Brain microvascular endothelial cell (primary cell): ENCODE results near the gene SLC6A19.

Experiments used
- DNase-seq: peaks from one replicate; pipeline ENCODE4 v3.0.0-alpha.2; 2020
- H3K27ac ChIP-seq: fragments of 250-450 bp; sonication (Bioruptor Pico); 2 replicates; pipeline ENCODE4 v1.5.1; 2020; ENCODE audit warnings: mild to moderate bottlenecking, moderate library complexity
- H3K27me3 ChIP-seq: fragments of 250-450 bp; sonication (Bioruptor Pico); replicated peaks from 2 replicates; pipeline ENCODE4 v1.5.1; 2020; ENCODE audit warnings: mild to moderate bottlenecking
- H3K36me3 ChIP-seq: fragments of 250-450 bp; sonication (Bioruptor Pico); replicated peaks from 2 replicates; pipeline ENCODE4 v1.5.1; 2020; ENCODE audit warnings: mild to moderate bottlenecking
- H3K4me3 ChIP-seq: 2 replicates; pipeline ENCODE4 v1.5.1; 2011; ENCODE audit warnings: low read depth, mild to moderate bottlenecking, control low read depth, low read length, moderate library complexity
- in situ Hi-C: cut with HindIII; loops from 2 replicates; pipeline ENCODE4 v1.10.0; 2017; ENCODE audit warnings: low sequenced_read_pairs, low pct_ligation_motif_present
- TF ChIP-seq, protein P1 (sequence below): IDR thresholded peaks from 2 replicates; pipeline ENCODE4 v1.5.1; 2011; ENCODE audit warnings: low read depth, mild to moderate bottlenecking, moderate library complexity, low read length, control low read depth, inconsistent platforms; ENCODE audit errors: missing control alignments

Gene SLC6A19

DNA sequence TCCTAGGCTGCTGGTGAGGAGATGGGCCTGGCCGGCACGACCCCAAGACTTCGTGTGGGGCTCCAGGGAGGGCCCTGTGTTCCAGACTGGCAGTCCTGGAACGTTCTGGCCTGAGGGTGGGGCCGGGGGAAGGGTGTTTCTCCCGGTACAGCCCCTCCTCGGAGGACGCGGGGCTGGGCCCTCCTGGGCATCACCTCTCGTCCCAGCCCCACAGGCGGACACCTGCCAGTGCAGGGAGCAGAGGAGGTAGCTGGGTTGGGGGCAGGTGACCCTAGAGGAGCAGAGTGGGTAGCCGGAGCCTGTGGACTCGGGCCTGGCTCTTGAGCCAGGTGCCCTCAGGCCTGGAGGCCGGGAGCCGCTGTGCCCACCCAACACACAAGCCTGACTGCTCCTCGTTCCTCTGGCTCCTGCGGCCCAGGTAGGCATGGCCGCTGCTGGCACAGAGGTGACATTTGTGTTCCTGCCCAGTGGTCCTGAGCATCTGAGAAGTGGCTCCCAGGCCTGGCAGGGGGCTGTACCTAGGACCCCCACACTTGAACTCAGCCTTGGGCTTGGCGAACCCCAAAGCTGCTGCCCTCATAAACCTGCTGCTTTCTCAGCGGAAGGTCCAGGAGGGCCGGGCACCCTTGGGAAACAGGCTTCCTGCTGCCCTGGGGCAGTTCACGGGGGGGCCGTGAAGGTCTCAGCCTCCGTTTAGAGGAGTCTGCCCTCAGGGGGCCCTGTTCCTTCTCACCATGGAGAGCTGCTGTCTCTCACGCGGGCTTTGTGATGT lies 817 bp downstream of the SLC6A19 start:
- Histone ChIP-seq H3K4me3 (no peak overlapping the region), H3K27me3 (peaks cover 30% of the 10 kb centered on the region), H3K36me3 (no peaks in the 10 kb centered on the region), H3K27ac (no peak overlapping the region)
- no peak for DNase-seq
- in situ Hi-C loops: loop anchor here (25.0 kb wide), 1 partner anchor 110 kb away; no protein-coding TSS in a partner anchor
- TF ChIP-seq, protein P1, sequence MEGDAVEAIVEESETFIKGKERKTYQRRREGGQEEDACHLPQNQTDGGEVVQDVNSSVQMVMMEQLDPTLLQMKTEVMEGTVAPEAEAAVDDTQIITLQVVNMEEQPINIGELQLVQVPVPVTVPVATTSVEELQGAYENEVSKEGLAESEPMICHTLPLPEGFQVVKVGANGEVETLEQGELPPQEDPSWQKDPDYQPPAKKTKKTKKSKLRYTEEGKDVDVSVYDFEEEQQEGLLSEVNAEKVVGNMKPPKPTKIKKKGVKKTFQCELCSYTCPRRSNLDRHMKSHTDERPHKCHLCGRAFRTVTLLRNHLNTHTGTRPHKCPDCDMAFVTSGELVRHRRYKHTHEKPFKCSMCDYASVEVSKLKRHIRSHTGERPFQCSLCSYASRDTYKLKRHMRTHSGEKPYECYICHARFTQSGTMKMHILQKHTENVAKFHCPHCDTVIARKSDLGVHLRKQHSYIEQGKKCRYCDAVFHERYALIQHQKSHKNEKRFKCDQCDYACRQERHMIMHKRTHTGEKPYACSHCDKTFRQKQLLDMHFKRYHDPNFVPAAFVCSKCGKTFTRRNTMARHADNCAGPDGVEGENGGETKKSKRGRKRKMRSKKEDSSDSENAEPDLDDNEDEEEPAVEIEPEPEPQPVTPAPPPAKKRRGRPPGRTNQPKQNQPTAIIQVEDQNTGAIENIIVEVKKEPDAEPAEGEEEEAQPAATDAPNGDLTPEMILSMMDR: no peak

DNA sequence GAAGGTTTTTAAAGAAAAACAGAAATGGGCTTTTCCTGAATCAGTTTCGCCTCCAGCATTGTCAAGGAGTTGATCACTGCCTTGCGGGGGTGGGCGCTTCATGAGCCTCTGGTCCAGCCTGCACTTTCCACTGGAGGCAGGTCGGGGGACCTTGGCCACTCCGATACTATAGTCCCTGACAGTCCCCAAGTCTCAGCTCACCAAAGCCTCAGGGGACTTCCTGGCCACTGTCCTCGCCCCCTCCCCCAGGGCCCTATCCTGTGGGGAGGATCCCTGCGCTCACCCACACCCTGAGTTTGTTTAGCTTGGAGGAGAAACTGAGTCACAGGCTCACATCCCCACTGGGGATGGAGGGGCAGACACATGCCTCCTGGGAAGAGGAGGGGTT lies 1.4 kb downstream of the SLC6A19 start:
- Histone ChIP-seq H3K27me3 (peaks cover 33% of the 10 kb centered on the region), H3K4me3 (no peak overlapping the region), H3K36me3 (no peaks in the 10 kb centered on the region), H3K27ac (no peak overlapping the region)
- TF ChIP-seq, protein P1: no peak
- in situ Hi-C loops: loop anchor here (25.0 kb wide), 1 partner anchor 110 kb away; no protein-coding TSS in a partner anchor
- DNase-seq: no peak

DNA sequence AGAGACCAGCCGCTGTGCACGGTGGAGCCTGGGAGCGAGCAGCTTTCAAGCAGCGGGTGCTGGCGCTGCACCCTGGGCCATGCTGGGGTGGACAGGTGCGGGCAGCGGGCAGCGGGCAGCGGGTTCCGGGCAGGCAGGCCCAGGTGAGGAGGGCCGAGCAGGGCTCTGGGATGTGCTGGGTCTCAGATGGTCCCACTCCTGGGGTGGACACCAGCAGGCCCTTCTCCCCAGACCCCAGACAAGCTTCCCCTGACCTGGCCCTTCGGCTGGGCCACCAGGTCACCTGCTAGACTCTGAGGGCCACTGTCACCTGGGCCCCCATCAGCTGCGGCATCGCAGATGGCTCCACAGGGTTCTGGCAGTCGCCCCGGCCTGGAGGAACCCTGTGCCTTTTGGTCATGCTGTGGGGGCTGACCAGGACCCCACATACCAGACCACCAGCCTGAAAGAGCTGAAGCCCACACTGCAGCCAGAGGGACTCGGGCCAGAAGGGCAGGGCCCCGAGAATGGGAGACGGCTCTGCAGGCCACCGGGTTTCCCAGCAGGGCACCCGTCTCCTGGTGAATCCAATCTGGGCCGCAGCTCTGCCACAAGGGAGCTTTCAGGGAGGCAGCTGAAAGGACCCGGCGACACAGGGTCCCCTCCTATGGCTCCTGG lies 2.0 kb downstream of the SLC6A19 start:
- DNase-seq: no peak
- in situ Hi-C loops: loop anchor here (25.0 kb wide), 1 partner anchor 109 kb away; no protein-coding TSS in a partner anchor
- H3K4me3 ChIP-seq: no peak overlapping the region
- TF ChIP-seq, protein P1: no peak
- H3K36me3 ChIP-seq: no peaks in the 10 kb centered on the region
- H3K27ac ChIP-seq: no peak overlapping the region
- peaks cover 33% of the 10 kb centered on the region for H3K27me3 ChIP-seq

DNA sequence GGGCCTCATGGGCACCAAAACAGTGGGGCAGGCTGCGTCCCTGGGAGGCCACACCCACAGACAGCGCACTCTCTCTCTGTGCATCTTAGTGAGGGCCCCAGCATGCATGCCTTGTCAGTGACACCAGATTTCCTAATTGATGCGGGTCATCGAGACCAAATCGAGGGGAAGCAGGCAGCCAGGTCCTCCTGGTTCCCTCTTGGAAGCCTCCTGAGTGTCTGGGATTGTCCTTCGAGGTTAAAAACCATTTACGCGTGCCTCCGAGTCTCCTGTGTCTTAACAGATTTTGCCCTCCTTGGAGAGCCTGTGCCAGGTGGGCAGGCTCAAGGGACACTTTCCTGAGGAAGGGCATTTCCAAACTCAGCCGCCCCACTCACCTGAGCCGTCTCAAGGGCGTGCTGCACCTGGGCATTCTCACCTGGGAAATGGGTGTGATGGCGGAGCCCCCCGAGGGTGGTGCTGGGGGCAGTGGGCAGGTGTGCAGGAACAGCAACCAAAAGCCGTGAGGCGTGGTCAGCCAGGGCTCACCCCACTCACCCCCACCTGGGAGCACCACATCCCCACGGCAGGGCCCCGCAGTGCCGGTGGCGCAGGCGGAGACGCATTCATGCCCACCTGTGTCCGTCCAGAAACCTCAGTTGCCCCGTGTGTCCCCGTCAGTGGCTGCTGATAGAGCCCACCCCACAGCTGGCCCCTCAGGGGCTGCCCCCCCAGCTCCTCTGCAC lies 2.7 kb downstream of the SLC6A19 start:
- TF ChIP-seq, protein P1: no peak
- in situ Hi-C loops: loop anchor here (25.0 kb wide), 1 partner anchor 108 kb away; no protein-coding TSS in a partner anchor
- DNase-seq: no peak
- no peak overlapping the region for H3K4me3 ChIP-seq
- no peaks in the 10 kb centered on the region for H3K36me3 ChIP-seq
- no peak overlapping the region for H3K27ac ChIP-seq
- peaks cover 35% of the 10 kb centered on the region for H3K27me3 ChIP-seq

DNA sequence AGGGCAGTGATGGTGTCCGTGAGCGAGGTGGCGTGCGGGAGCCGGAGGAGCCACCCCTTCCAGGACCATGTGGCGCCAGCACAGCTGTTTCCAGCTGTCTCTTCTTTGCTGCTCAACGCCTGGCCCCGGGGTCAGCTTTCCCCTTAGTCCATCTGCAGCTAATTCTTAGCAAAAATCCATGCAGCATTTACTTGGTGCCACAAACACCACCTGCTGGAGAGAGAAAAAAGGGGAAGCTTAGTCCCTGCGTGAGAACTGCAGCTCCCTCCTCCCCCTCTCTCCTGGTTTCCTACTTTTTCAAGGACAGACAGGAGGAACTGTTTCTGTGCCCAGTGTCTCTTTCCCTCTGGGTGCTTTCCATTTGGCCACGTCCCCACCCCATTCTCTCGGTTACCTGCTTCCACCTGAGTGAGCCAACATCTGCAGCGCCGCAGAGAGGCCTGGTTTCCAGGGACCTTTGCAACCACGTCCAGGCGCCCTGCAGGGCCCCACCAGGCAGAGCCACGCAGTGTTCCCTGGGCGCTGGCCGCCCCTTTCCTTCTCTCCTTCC lies 3.4 kb downstream of the SLC6A19 start:
- DNase-seq: peak; percentile 12

More for the DNA sequence above, 3.4 kb downstream of the SLC6A19 start:
- TF ChIP-seq, protein P1: peak; percentile 50
- peaks cover 30% of the 10 kb centered on the region for H3K27me3 ChIP-seq
- no peaks in the 10 kb centered on the region for H3K36me3 ChIP-seq
- H3K27ac ChIP-seq: no peak overlapping the region
- in situ Hi-C loops: loop anchor here (25.0 kb wide), 1 partner anchor 108 kb away; no protein-coding TSS in a partner anchor
- no peak overlapping the region for H3K4me3 ChIP-seq
